ENCODE measurements around the gene TMEM87B.

GRCh38 chr2:112048887-112049286 lies 6.2 kb upstream of the TMEM87B start:
- peak; percentile 89 for TF ChIP-seq CTCF (conservative IDR thresholded peaks at IDR 0.05; ENCODE audit: low read depth, low read length)
- TF ChIP-seq CHD1 (IDR thresholded peaks at IDR 0.05; ENCODE audit: low read depth, low read length), result no peak
- no peak for TF ChIP-seq POLR2A (IDR thresholded peaks at IDR 0.05; ENCODE audit: low read depth, low read length)
- no peak for TF ChIP-seq NFE2L2 (IDR thresholded peaks at IDR 0.05; ENCODE audit: low read depth, low read length)
- TF ChIP-seq RCOR1 (IDR thresholded peaks at IDR 0.05; ENCODE audit: insufficient replicate concordance, low read length), result no peak
- no peak for TF ChIP-seq MAZ (IDR thresholded peaks at IDR 0.05; ENCODE audit: borderline replicate concordance, low read depth, low read length)
- no peak; the same call in 1 of the 2 replicates for TF ChIP-seq RFX5 (IDR thresholded peaks at IDR 0.05; ENCODE audit: low read depth, low read length)
- TF ChIP-seq ELK1 (IDR thresholded peaks at IDR 0.05; ENCODE audit: borderline replicate concordance, low read depth, low read length), result no peak
- peak; percentile 74 for TF ChIP-seq RAD21 (IDR thresholded peaks at IDR 0.05; ENCODE audit: low read length)
- no peak for TF ChIP-seq CEBPB (IDR thresholded peaks at IDR 0.05; ENCODE audit: low read depth, low read length)

Measured in IMR-90 (cell line).